ENCODE measurements around the gene TENT5A. TPM values are rescaled to one million over a fixed set of nuclear protein-coding genes. Genes with fewer than 3 reads are reported as not detected.

The TENT5A gene
- total RNA-seq, 1 donor from 2014 or later, result 2.7 TPM

DNA sequence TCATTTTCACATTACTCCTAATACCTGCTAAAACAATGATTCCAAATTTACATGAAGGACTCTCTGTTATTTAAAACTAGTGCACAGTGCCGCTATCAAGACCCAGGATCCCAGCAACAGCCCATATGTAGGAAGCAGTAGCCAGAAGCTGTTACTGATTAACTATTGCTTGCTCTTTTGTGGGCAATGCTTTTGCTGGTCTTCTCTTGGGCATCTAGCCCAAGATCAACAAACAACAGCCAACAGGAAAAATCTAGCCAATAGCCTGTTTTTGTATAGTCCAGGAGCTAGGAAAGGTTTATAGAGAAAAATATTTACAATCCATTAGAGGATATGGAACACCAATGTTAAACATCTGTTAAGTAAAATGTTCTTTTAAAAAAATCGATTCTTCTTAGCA is 22.1 kb upstream of the TENT5A start:
- Mint-ChIP-seq H3K4me3 (ENCODE audit: unreplicated experiment) (no peak overlapping the region), H3K4me1 (ENCODE audit: low read depth, unreplicated experiment) (no peaks in the 10 kb centered on the region), H3K9me3 (ENCODE audit: unreplicated experiment) (no peaks in the 10 kb centered on the region), H3K27me3 (ENCODE audit: unreplicated experiment) (no peaks in the 10 kb centered on the region), H3K27ac (ENCODE audit: unreplicated experiment) (no peak overlapping the region), H3K36me3 (ENCODE audit: unreplicated experiment) (no peaks in the 10 kb centered on the region)
- TF ChIP-seq CTCF (IDR thresholded peaks at IDR 0.05; ENCODE audit: partially characterized antibody, unreplicated experiment), result no peak
- no peak for DNase-seq

DNA sequence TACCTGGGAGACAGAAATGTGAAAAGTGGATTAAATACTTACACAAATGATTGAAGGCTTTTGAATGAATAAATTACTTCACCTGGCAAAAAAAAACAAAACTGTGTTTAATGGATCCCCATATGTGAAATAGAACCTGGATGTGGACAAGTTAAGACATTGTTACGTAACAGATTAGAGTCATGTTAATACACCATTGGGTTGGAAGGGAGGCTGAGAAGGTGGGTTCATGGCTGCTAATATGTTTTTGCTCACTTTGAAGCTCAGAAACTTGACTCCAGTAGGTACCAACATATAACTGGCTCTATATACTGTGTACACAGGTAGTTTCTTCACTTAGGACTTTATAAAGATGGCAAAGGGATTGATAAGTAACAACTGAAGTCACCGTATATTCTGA is 21.4 kb upstream of the TENT5A start:
- TF ChIP-seq CTCF (IDR thresholded peaks at IDR 0.05; ENCODE audit: partially characterized antibody, unreplicated experiment), result no peak
- no peaks in the 10 kb centered on the region for H3K27me3 Mint-ChIP-seq (ENCODE audit: unreplicated experiment)
- H3K27ac Mint-ChIP-seq (ENCODE audit: unreplicated experiment), result no peak overlapping the region
- H3K9me3 Mint-ChIP-seq (ENCODE audit: unreplicated experiment), result no peaks in the 10 kb centered on the region
- no peak for DNase-seq
- no peaks in the 10 kb centered on the region for H3K4me1 Mint-ChIP-seq (ENCODE audit: low read depth, unreplicated experiment)
- no peaks in the 10 kb centered on the region for H3K36me3 Mint-ChIP-seq (ENCODE audit: unreplicated experiment)
- no peak overlapping the region for H3K4me3 Mint-ChIP-seq (ENCODE audit: unreplicated experiment)

GRCh38 chr6:81772741-81773140 is 20.3 kb upstream of the TENT5A start:
- Mint-ChIP-seq H3K9me3 (ENCODE audit: unreplicated experiment) (no peaks in the 10 kb centered on the region), H3K4me1 (ENCODE audit: low read depth, unreplicated experiment) (no peaks in the 10 kb centered on the region), H3K36me3 (ENCODE audit: unreplicated experiment) (no peaks in the 10 kb centered on the region), H3K27ac (ENCODE audit: unreplicated experiment) (no peak overlapping the region), H3K4me3 (ENCODE audit: unreplicated experiment) (no peak overlapping the region), H3K27me3 (ENCODE audit: unreplicated experiment) (no peaks in the 10 kb centered on the region)
- no peak for TF ChIP-seq CTCF (IDR thresholded peaks at IDR 0.05; ENCODE audit: partially characterized antibody, unreplicated experiment)
- DNase-seq, result no peak

- Mint-ChIP-seq H3K27me3 (ENCODE audit: unreplicated experiment) (no peaks in the 10 kb centered on the region), H3K4me3 (ENCODE audit: unreplicated experiment) (no peak overlapping the region), H3K36me3 (ENCODE audit: unreplicated experiment) (no peaks in the 10 kb centered on the region), H3K4me1 (ENCODE audit: low read depth, unreplicated experiment) (no peaks in the 10 kb centered on the region), H3K9me3 (ENCODE audit: unreplicated experiment) (no peaks in the 10 kb centered on the region), H3K27ac (ENCODE audit: unreplicated experiment) (no peak overlapping the region)
- DNase-seq, result no peak
- no peak for TF ChIP-seq CTCF (IDR thresholded peaks at IDR 0.05; ENCODE audit: partially characterized antibody, unreplicated experiment)
Observed at GRCh38 chr6:81771097-81771496, 18.6 kb upstream of the TENT5A start.

DNA sequence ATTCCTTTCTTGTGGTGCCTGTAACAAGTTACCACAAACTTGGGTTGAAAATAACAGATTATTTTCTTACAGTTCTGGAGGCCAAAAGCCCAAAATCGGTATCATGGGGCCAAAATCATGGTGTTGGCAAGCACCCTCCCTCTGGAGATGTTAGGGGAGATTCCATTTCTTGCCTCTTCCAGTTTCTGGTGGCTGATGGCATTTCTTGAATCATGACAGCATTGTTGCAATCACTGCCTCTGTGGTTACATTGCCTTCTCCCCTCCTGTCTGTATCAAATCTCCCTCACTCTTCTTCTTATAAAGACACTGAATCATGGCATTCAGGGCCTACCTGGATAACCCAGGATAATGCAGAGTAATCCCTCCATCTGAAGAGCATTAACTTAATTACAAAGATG is 17.9 kb upstream of the TENT5A start:
- no peak for DNase-seq
- H3K4me1 Mint-ChIP-seq (ENCODE audit: low read depth, unreplicated experiment), result no peaks in the 10 kb centered on the region
- no peak for TF ChIP-seq CTCF (IDR thresholded peaks at IDR 0.05; ENCODE audit: partially characterized antibody, unreplicated experiment)
- no peaks in the 10 kb centered on the region for H3K36me3 Mint-ChIP-seq (ENCODE audit: unreplicated experiment)
- no peaks in the 10 kb centered on the region for H3K27me3 Mint-ChIP-seq (ENCODE audit: unreplicated experiment)
- no peak overlapping the region for H3K4me3 Mint-ChIP-seq (ENCODE audit: unreplicated experiment)
- H3K9me3 Mint-ChIP-seq (ENCODE audit: unreplicated experiment), result no peaks in the 10 kb centered on the region
- no peak overlapping the region for H3K27ac Mint-ChIP-seq (ENCODE audit: unreplicated experiment)
